GOT3 (cell line): Measurements from ENCODE around the gene PPT2.
"Not testable (repeated sequence)": the region's sequence is repeated elsewhere in the genome, so short reads cannot be mapped to it uniquely, and the experiment has no call there.

Source experiments
- DNase-seq: peaks from one replicate; lab custom pipeline; 2025; ENCODE audit warnings: mixed read lengths; lab: John Stamatoyannopoulos, UW

PPT2 gene

DNA sequence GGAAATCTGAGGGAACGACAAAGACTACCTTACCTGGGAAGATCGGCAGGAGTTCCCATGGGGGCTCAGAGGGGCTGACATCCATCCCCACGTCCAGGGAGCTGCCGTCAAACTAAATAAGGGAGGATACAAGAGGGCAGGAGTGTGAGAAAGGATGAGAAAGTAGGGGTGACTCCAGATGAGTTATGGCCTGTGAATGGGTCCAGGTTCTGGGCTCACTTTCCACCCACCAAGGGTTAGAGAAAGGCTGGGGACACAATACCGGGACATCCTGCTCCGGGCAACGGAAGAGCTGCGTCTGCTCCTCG lies 26.6 kb upstream of the PPT2 start:
- no peak for DNase-seq

DNA sequence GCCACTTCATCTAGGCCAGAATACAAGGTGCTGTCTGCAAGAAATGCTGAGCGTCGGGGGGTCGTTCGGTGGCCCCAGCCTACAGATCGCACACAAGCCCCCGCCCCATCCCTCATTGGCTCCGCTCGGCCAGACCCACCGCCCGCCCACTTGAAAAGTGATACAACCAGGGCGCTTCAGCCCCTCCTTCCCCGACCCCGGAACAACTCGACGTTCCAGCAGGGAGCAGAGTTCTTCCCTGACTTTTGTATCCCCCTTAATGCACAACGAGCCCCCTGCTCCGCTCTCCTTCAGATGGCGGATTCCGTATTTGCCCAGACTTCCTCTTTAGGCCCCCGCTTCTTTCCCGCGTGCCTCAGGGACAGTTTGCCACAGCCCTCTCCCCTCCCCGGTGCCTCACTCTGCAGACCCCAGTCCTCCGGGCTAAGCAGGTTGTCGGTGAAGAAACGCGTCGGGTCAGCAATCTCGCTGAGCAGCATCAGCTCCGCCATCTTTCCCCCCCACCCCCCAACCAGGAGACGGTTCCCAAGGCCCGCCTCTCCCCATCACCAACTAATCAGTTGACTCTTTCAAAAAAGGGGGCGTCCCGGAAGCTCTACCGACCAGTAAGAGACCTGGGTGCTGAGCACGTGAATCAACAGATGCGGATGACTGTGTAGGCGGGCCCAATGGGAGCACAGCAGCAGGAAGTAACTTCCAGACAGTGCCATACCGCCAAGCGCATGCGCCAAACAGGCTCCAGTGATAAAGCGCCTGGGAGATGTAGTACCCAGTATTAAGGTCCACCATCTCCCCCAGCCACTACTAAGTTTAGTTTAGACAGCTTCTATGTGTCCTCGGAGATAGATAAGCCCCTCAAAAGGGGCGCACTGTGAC lies 26.0 kb upstream of the PPT2 start, which contains the start of gene ATF6B:
Gene ATF6B (minus strand): TSS at position 530 of the 876 bp plus-strand sequence. CDS start 39 bp downstream, at position 491.
- DNase-seq, result peak; percentile 89

DNA sequence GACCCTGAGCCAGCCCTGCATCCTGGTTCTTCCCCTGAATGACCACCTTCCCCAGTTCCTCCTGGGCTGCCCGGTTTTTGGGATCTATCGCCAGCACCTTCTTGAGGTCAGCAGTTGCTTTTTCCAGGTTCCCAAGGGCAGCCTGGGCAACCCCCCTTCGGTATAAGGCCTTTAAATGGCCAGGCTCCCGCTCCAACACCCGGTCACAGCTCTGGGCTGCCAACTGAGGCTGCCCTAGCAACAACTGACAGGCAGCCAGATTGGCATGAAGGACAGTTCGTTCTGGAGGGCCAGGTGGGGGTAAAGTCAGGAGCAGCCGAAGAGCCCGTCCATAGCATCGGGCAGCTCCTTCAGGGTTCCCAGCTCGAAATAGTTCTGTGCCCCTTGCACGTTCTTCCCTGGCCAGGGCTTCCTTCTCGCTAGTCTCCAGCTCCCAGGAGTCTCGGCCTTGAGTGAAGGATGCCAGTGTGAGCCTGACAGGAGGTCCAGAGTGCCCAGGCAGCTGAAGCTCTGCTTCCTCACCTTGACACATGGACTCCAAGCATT lies 25.1 kb upstream of the PPT2 start:
- DNase-seq, result no peak

DNA sequence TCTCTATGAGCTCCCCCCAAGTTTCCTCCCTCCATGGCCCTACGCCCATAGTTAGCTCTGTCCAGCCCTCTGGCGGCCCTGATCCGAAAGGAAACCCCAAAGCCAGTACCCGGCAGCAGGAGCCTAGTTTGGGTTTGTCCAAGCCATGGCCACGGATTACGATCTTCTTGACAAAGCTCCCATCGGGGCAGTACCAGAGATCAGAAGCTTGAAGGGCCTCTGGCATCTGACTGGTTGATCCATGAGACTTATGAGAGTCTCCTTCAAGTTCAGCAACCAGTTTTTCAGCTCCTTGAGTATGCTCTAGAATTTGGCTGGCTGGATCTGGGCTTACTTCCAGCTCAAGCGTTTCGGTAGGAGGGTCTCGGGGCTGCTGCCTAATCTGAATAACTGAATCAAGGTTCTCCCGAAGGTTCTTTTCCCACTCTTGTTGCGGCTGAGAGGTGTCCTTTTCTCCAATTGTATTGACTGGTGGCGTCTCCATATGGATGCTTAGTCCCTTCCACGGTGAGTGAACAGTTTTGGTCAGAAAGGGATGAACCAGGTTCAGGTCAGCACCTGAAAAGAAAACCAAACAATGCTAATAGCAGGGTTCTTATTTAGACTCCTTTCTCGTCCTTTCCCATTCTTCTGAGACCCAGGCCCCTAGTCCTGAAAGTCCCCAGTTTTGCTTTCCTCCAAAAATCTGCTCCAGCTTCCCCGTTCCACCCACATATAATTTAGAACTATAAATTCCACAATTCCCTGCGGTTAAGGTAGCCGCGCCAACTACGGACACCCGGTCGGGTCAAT lies 24.4 kb upstream of the PPT2 start:
- DNase-seq, result no peak

DNA sequence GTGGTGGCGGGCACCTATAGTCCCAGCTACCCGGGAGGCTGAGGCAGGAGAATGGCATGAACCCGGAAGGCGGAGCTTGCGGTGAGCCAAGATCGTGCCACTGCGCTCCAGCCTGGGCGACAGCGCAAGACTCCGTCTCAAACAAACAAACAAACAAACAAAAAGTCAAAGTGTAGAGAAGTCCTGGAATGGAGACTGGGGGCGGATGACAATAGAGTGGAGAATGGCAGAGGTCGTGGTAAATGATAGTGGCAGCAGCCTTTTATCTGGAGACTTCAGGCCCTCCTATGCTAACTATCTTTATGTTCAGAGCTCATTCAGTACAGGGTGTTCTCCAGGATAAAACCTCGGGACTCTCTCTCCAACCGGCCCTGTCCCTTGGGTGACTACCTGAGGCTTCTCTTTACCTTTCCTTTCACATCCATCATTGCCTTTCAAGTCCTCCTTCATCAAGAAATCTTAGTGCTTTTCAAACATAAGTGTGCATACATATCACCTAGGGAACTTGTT lies 22.4 kb upstream of the PPT2 start:
- no peak for DNase-seq

DNA sequence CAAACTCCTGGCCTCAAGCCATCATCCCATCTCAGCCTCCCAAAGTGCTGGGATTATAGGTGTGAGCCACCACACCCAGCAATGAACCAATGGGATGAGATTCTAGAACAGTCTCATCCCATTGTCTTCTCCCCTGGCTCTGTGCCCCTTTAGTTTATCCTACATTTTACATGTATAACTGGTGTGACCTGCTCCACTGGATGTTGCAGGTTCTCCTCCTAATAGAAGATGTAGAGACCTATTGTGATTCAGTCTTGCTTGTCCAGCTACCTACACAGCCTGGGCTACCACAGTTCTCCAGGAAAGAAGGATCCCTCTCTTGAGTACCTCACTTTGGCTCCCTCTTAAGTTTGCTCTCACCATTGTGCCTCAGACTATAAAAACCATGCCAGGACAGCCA lies 21.8 kb upstream of the PPT2 start:
- DNase-seq, result no peak

DNA sequence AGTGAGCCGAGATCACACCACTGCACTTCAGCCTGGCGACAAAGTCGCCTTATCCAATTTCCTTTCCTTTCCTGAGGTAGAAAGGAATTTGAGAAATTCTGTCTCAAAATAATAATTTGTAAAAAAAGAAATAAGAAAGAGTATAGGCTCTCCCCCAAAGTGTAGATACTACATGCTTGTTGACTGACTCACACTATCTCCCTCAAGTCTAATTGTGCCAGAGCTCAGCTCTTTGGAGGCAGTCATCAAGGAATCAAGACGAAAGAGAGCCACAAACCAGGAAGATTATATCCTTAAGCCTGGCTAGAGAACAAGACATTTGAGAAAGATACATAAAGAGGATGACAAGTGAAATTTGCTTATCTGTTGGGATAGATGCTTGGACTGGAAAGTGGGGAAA lies 20.2 kb upstream of the PPT2 start:
- no peak for DNase-seq

DNA sequence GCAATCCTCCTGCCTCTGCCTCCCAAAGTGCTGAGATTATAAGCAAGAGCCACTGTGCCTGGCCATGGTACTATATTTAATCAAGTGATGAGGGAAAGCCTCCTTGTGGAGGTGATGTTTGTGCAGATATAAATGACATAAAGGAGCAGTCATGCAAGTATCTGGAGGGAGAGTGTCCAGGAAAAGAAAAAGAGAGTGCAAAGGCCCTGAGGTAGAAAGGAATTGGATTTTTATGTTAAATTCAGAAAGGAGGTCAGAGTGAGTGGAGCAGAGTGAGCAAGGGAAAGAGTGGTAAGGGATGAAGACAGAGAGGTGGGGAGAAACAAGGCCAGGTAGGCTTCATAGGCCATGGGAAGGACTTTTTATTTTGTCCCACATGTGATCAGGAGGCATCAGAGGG lies 16.5 kb upstream of the PPT2 start:
- no peak for DNase-seq

DNA sequence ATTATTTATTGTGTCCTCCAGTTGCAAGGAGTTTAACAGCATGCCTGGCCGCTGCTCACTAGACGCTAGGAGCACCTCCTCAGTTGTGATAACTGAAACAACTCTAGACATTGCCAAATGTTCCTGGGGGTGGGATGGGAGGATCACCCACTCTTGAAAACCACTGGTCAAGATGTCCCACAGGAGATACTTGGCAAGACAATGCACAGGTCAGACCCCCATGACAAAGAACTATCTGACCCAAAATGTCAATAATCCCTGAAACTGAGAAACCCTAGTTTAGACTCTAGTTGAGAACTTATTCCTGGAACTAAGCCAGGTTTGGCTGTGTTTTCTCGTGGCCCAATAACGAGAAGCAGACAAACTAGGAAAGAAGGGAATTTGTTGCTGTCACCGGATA lies 14.4 kb upstream of the PPT2 start:
- DNase-seq, result no peak

DNA sequence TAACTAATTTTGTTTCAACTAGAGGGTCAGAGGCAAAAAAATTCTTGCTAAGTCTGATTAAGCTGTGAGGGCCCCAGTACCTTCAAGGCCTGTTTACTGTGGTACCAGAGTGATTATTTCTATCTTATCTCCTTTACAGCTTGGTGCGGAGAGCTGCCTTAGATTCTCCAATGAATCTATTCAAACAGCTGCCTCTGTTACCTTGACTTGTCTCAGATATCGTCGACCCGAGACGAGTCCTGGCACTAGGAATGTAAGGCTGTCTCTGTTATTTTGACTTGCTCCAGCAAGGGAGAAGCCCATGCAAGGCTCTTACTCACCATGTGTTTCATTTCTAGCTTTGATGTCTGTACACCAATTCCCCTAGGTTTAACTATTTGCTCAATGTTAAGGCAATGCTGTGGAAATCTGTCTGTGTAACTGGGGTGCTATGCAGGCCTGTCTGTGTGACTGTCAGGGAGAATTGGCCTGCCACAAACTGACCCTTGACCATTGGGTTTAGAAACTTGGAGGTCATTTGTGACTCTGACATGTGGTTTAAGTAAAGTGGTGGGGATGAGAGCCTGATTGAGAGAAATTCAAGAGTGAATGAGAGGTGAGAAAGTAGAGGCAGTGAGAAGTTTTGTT lies 13.4 kb upstream of the PPT2 start:
- no peak for DNase-seq

DNA sequence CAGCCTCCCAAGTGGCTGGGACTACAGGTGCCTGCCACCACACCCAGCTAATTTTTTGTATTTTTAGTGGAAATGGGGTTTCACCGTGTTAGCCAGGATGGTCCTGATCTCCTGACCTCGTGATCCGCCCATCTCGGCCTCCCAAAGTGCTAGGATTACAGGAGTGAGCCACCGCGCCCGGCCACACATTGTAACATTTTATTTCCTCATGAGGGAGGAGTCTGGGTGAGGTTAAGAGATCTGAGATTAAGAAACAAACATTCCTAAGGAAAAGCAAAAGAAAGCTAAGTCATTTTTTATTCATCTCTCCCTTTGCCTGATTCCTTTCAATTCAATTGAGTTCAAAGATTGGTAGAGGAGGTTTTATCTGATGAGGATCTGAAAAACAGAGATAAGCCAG lies 9.7 kb upstream of the PPT2 start:
- not testable (repeated sequence) for DNase-seq

DNA sequence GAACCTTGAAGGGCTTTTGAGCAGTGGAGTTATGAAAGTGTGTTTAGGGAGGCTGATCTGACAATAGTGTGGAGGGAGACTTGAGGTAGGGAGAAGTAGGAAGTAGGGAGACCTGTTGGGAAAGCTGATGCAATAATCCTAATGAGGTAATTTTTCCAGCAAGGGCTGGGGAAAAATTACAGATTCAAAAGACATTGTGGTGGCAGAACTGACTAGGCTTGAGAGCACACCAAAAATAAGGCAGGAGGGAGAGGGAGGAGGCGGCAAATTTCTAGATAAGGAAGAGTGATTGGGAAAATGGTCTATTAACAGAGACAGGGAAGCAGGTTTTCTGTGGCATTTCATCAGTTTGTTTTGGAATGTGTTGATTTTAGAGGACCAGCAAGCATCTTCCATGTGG lies 7.7 kb upstream of the PPT2 start:
- no peak for DNase-seq

DNA sequence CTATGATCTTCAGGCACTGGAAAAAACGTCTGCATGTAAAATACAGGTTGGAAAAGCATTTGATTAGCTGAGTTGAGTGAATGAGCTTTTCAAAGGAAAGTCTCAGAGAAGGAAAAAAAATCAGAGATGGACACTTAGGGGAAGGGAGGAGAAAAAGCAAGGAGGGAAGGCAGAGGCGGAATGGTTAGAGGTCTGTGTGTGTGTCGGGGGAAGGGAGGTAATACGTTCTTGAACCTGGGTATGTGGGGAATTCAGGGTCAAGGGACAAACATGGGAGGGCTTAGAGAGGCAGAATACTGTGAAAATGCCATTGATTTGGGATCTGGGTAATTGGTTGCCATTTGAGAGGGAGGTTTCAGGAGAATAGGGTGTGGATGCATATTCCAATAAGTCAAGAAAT lies 7.3 kb upstream of the PPT2 start:
- DNase-seq, result no peak

DNA sequence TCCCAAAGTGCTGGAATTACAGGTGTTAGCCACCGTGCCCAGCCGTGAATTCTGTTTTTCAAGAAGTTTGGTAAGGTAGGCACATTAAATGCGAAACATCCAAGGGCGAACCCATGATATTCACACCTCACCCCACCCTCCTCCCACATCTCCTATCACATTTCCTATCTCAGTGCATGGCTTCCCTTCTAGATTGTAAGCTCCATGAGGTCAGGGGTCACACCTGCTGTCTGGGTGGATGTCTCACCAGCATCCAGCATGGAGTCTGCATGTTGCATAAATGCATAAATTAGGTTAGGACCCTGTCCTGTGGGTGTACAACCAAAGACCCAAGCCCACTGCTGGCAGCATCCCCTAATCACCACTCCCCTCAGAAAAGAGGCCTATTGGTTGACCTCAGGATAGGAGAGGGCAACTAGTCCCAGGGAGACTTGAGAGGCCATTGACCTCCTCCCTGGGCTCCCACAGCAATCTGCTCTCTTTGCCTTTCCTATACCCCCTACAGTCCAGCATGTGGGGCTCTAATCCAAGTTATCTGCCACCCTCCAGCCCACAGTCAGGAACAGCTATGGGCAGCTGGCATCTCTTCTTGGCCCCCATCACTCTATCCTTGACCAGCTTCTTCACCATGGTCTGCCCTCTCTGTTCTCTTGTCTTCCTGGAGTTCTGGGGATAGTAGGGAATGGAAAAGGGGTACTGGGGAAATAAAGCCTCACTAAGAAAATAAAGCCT lies 6.4 kb upstream of the PPT2 start:
- no peak for DNase-seq

DNA sequence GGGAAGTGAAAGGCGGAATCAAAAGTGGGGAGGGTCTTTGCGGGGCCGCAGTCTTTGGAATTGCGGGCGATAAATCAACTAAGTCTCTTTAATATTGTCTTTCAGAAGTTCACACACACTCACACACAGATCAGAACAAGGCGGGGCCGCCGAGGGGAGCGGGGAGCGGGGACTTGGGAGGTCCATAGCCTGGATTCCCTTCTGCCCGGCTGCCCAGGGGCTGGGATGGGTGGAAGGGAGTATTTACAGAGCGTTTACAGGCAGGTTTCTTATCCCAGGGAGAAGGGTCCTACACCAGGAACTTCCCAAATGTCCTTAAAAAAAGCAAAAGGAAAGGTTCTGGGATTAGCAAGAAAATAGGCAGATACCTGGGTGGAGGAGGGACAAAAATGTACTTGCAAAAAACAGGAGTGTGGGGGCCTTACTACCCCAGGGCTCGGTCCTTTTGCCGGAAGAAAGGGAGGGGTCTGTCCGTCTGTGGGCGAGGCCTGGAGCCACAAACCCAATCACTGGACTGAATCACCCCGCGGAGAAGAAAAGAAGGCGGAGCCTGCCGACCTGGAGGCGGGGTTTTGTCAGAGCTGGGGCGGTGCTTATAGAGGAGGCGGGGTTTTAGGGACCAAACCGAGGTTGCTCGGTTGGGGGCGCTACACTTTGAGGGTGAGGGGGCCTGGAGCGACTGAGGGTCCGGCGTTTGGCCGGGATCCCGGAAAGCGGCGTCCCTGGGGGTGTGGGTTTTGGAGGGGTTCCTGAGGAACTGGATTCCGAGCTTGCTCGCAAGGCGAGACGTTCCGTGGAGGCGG lies 5.5 kb upstream of the PPT2 start:
- no peak for DNase-seq

DNA sequence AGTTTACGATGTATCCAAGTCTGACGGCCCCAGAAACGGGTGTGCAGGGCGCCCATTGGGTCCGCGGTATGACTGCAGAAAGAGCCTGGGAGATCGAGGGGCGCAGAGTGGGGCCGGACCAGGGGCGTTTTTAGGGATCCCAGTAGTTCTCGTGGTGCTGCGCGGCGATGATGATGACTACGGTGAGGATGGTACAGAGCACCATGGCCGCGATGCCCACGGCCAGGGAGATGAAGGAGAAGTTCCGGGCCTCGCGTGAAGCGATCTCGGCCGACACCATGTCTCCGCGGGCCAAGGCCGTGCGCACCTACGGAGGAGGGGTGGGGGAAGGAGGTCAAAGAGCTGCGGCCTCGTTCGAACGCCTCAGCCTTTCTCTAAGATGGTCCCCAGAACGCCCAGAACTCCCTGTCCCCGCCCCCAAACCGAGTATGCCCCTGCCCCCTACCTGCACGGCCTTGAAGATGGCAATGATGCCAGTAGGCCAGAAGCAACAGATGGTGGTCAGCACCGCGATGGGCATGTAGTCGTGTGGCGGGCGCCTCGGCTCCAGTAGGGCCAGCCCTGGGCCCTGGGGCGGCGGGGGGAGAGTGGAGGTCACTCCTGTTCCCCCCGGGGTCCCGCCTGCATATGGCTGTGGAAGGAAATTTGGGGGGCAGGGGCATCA lies 4.7 kb upstream of the PPT2 start:
- no peak for DNase-seq

DNA sequence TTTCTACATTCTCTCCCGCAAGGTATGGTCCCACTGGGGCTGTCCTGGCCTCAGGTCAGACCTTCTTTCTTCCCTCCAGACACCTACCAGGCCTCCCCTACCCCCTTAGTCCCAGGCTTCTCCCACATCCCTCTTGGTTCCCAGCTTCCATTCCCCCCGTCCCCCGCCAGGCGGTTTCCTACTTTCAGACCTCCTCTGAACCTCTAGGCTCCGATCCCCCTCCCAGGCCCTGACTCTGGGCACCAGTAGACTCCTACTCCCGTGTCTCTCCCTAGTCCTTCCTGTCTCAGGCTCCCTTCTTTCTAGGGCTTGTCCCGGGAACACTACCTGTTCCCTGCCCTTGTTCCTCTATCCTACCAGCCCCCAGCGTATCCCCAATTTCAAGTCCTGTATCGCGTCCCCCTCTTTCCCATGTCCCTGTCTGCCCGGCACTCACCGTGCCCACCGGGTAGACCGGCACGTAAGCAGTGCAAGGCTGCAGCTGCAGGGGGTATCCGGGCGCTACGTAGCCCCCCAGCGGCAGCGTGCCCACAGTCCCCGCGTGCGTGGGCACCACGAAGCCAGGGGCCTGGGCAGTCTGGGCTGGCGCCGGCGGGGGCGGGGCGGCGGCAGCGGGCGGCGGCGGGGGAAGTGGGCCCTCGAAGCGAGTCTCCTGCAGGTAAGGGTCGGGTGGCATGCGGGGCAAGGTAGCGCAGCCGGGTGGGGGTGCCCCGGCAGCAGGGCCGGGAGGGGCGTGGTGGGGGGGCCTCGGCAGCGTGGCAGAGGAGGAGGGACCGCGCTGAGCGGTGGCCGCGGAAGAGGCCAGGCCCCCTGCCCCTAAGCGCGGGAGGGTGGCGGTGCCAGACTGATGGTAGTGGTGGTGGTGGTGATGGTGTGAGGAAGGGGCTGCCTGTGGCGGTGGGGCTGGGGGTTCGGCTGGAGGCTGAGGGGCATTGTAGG lies 3.7 kb upstream of the PPT2 start:
- no peak for DNase-seq

DNA sequence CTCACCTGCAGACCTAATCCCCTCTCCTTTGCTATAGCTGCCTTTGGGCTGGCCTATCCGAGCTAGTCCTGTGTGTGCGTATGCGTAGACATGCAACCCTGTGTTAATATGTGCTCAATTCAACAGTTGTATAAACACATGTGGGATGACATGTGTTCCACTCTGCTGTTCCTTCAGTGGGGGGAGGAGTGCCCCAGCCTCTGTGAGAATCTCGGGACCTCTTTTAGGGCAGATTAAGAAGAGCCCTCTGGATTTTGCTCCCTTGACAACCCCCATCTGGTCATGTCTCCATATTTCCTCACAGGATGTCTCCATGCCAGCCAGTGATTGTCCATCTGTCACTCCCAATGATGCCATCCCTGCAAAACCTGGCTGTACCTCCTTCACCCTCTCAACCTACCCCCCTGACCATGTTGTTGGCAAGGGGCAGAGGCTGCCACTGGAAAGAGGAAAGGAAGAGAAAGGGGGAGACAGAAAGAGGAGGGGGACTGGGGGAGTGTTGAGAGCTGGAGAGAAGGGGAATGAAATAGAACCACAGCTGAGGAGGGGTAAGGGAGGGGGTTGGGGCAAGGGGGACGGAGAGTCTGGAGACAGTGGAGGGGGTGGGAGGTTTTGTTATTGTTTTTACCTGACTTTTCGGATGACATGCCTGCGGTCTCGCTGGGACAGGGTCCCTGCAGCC lies 2.6 kb upstream of the PPT2 start:
- no peak for DNase-seq
